A549 (cell line): ENCODE data around the gene LRRC46. TPM values are rescaled to one million over a fixed set of nuclear protein-coding genes. Genes with fewer than 3 reads are reported as not detected.

ENCODE experiments used
- ATAC-seq, 2 experiments: fragments of 200-7000 bp in 1 of 2; fragments of >200 bp in 1 of 2; cut with Nextera tagmentation in 1 of 2; cut with Tn5 transposase in 1 of 2; 3 replicates each; pipeline versions ENCODE4 v1.8.0 to v1.9.1; 2018 to 2020; ENCODE audit warnings: mild to moderate bottlenecking in 1 of 2, moderate library complexity in 1 of 2
- CTCF ChIA-PET: fragments of 300-600 bp; sonication (Branson Sonifier 250); formaldehyde crosslinking; extraction: SDS; loops from one replicate; lab custom pipeline; 2021; ENCODE audit warnings: antibody characterized with exemption, inconsistent platforms; lab: Yijun Ruan, JAX
- POLR2A ChIA-PET: fragments of 350-600 bp; formaldehyde crosslinking; extraction: SDS; loops from one replicate; lab custom pipeline; 2021; ENCODE audit warnings: antibody characterized with exemption, inconsistent platforms; lab: Yijun Ruan, JAX
- DNase-seq, 2 experiments: peaks; one replicate each; pipeline versions ENCODE4 v3.0.0 to v3.0.0-alpha.2; 2011 to 2016; ENCODE audit warnings: low read depth in 1 of 2, low spot score in 1 of 2
- FAIRE-seq: peaks from 2 replicates; lab custom pipeline; 2011; peaks lifted over from hg19 to GRCh38; lab: Jason Lieb, UNC
- H3K27ac ChIP-seq, 2 experiments: fragments of >200 bp; sonication (Bioruptor Twin); formaldehyde crosslinking; 3 replicates each; pipeline ENCODE4 v1.5.1; 2016 to 2017
- H3K4me1 ChIP-seq: fragments of >200 bp; sonication (Bioruptor Twin); formaldehyde crosslinking; 3 replicates; pipeline ENCODE4 v1.6.1; 2016
- H3K4me2 ChIP-seq: fragments of >200 bp; sonication (Bioruptor Twin); formaldehyde crosslinking; 3 replicates; pipeline ENCODE4 v1.6.1; 2016
- H3K4me3 ChIP-seq: fragments of >200 bp; sonication (Bioruptor Twin); formaldehyde crosslinking; 3 replicates; pipeline ENCODE4 v1.5.1; 2016
- H3K9me3 ChIP-seq: fragments of >200 bp; sonication (Bioruptor Twin); formaldehyde crosslinking; 3 replicates; pipeline ENCODE4 v1.6.1; 2016
- CBX2 ChIP-seq: fragments of 200-600 bp; sonication (generic); IDR thresholded peaks from 2 replicates; pipeline ENCODE4 v1.6.1; 2016; ENCODE audit warnings: low read depth, mild to moderate bottlenecking, borderline replicate concordance
- CBX8 ChIP-seq: fragments of 200-600 bp; sonication (generic); IDR thresholded peaks from 2 replicates; pipeline ENCODE4 v1.6.1; 2016
- CEBPB ChIP-seq, 2 experiments: fragments of >200 bp in 1 of 2; sonication (Bioruptor Twin) in 1 of 2; formaldehyde crosslinking in 1 of 2; IDR thresholded peaks; 2 replicates each; pipeline ENCODE4 v1.6.1; 2012 to 2016
- CHD4 ChIP-seq: fragments of 200-600 bp; sonication (generic); IDR thresholded peaks from 2 replicates; pipeline ENCODE4 v1.6.1; 2016; ENCODE audit warnings: antibody characterized with exemption, mild to moderate bottlenecking, borderline replicate concordance
- FOXS1 ChIP-seq: fragments of 250-450 bp; sonication (Bioruptor Pico); IDR thresholded peaks from 2 replicates; pipeline ENCODE4 v1.5.0; 2020; ENCODE audit warnings: mild to moderate bottlenecking, moderate library complexity
- HDAC2 ChIP-seq: fragments of 200-600 bp; sonication (generic); IDR thresholded peaks from 2 replicates; pipeline ENCODE4 v1.6.1; 2016
- HOXB13 ChIP-seq: fragments of 250-450 bp; sonication (Bioruptor Pico); IDR thresholded peaks from 2 replicates; pipeline ENCODE4 v1.5.0; 2020; ENCODE audit warnings: low read depth, mild to moderate bottlenecking, moderate library complexity
- HOXB5 ChIP-seq: fragments of 250-450 bp; sonication (Bioruptor Pico); IDR thresholded peaks from 2 replicates; pipeline ENCODE4 v1.5.0; 2020; ENCODE audit warnings: mild to moderate bottlenecking, moderate library complexity
- JUNB ChIP-seq: fragments of >200 bp; sonication (Bioruptor Twin); formaldehyde crosslinking; IDR thresholded peaks from 2 replicates; pipeline ENCODE4 v1.6.1; 2016
- MAZ ChIP-seq: fragments of 150-350 bp; IDR thresholded peaks from 2 replicates; pipeline ENCODE4 v1.6.1; 2014; ENCODE audit warnings: antibody characterized with exemption, low read depth, low read length, borderline replicate concordance
- MYC ChIP-seq: IDR thresholded peaks from 2 replicates; pipeline ENCODE4 v1.6.1; 2012; ENCODE audit warnings: mild to moderate bottlenecking, inconsistent platforms, low read length, improper control_type of control experiment, borderline replicate concordance
- NPAS2 ChIP-seq: fragments of 250-450 bp; sonication (Bioruptor Pico); IDR thresholded peaks from 2 replicates; pipeline ENCODE4 v1.8.0; 2022; ENCODE audit warnings: mild to moderate bottlenecking, moderate library complexity, borderline replicate concordance
- POLR2A ChIP-seq: IDR thresholded peaks from 2 replicates; pipeline ENCODE4 v1.6.1; 2012; ENCODE audit warnings: mild to moderate bottlenecking, low read length
- RAD21 ChIP-seq, 2 experiments: fragments of >200 bp in 1 of 2; sonication (Bioruptor Twin) in 1 of 2; formaldehyde crosslinking in 1 of 2; IDR thresholded peaks in 1 of 2; conservative IDR thresholded peaks in 1 of 2; 2 replicates in 1 of 2; 3 replicates in 1 of 2; pipeline ENCODE4 v1.6.1; 2012 to 2018; ENCODE audit warnings: inconsistent platforms in 1 of 2
- RARB ChIP-seq: fragments of 250-450 bp; sonication (Bioruptor Pico); IDR thresholded peaks from 2 replicates; pipeline ENCODE4 v1.8.0; 2021; ENCODE audit warnings: mild to moderate bottlenecking, moderate library complexity
- RCOR1 ChIP-seq: fragments of 150-350 bp; IDR thresholded peaks from 2 replicates; pipeline ENCODE4 v1.6.1; 2014; ENCODE audit warnings: antibody characterized with exemption, low read length, low read depth
- SMC3 ChIP-seq: fragments of >200 bp; sonication (Bioruptor Twin); formaldehyde crosslinking; IDR thresholded peaks from 3 replicates; pipeline ENCODE4 v1.6.1; 2018; ENCODE audit warnings: inconsistent platforms
- TP53 ChIP-seq: fragments of 250-450 bp; sonication (Bioruptor Pico); IDR thresholded peaks from 2 replicates; pipeline ENCODE4 v1.5.0; 2021; ENCODE audit warnings: mild to moderate bottlenecking, moderate library complexity
- WGBS: methylation state at CpG from one replicate; pipeline ENCODE4 v1.1.6; 2017; ENCODE audit errors: missing lambda C conversion rate; 5-methylcytosine and 5-hydroxymethylcytosine counted together
- polyA plus RNA-seq, 4 experiments: library from polyadenylated mRNA; depleted of rRNA in 3 of 4; stranded (reverse); fragments of >200 nt; fragmentation: RNase III in 1 of 4; extraction: RNeasy Plus Mini Kit Qiagen cat#74134 plus additional on column Dnase treatment in 1 of 4; gene quantifications; 2 replicates in 3 of 4; 3 replicates in 1 of 4; pipeline ENCODE4 v1.2.3, GENCODE V29; 2011 to 2017
- TF ChIP-seq, protein P1 (sequence below): fragments of >200 bp; sonication (Bioruptor Twin); formaldehyde crosslinking; IDR thresholded peaks from 3 replicates; pipeline ENCODE4 v1.5.1; 2016
- TF ChIP-seq, protein P2 (sequence below): IDR thresholded peaks from 2 replicates; pipeline ENCODE4 v1.6.1; 2012; ENCODE audit warnings: low read depth, borderline replicate concordance
- TF ChIP-seq, protein P3 (sequence below): IDR thresholded peaks from 2 replicates; pipeline ENCODE4 v1.6.1; 2012
- TF ChIP-seq, protein P4 (sequence below): fragments of 150-350 bp; IDR thresholded peaks from 2 replicates; pipeline ENCODE4 v1.6.1; 2014; ENCODE audit warnings: low read depth, mild to moderate bottlenecking, low read length

Gene LRRC46
- polyA plus RNA-seq, 2 of the 4 experiments (the other 2 are of a cell fraction), result 2.7 to 3.0 TPM

DNA sequence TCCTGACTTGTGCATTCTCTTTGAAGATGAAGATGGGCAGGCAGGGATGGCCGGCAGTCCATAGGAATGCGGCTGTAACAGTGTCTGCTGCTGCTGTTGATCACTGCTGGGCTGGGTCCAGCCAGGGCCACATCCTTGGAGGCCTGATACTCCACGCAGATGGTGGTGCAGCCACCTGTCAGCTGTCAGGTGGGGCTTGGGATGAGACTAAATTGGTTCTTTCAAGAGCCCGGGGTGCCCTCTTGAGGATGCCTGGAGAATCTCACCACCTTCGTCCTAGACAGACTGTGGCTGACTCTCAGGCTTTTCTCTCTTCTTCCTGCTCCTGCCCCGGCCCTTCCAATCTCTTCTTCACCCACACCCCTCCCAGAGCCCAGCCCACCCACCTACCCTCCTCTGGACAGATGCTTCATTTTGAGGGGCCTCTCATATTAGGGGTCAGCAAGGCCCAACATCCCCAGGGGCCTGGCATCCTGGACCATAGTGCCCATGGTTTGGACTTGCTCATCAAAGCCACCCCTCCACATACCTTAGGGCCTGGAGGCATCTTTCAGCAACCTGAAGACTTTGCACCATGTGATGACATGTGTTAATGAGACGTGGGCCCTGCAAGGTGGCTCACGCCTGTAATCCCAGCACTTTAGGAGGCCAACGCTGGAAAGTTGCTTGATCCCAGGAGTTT, 29.0 kb upstream of the LRRC46 start:
- ATAC-seq (peak; percentile 91 to 95), FAIRE-seq (no peak), DNase-seq (peak; percentile 77 to 92)
- POLR2A ChIA-PET, result no interaction called here
- Histone ChIP-seq H3K4me2 (no peak overlapping the region), H3K9me3 (no peaks in the 10 kb centered on the region), H3K27ac (no peak overlapping the region), H3K4me3 (no peak overlapping the region), H3K4me1 (no peaks in the 10 kb centered on the region)
- CTCF ChIA-PET, result interaction anchor here (0.7 to 7.3 kb wide), 32 partner anchors 9 to 146 kb away, joined by 3 to 47 read pairs (median 6); partner anchors contain the start of genes SCRN2 and TBX21
- WGBS, result 25% methylated on average over 9 of the region's 9 CpGs
- TF ChIP-seq SMC3 (peak; percentile 55), CEBPB (IDR thresholded peaks at IDR 0.05) (no peak), RAD21 (conservative IDR thresholded peaks at IDR 0.05 in 1 of 2, IDR thresholded peaks at IDR 0.05 in 1 of 2) (peak; percentile 89 to 90), HOXB13 (CRISPR knock-in tag) (no peak)
- TF ChIP-seq, protein P1, sequence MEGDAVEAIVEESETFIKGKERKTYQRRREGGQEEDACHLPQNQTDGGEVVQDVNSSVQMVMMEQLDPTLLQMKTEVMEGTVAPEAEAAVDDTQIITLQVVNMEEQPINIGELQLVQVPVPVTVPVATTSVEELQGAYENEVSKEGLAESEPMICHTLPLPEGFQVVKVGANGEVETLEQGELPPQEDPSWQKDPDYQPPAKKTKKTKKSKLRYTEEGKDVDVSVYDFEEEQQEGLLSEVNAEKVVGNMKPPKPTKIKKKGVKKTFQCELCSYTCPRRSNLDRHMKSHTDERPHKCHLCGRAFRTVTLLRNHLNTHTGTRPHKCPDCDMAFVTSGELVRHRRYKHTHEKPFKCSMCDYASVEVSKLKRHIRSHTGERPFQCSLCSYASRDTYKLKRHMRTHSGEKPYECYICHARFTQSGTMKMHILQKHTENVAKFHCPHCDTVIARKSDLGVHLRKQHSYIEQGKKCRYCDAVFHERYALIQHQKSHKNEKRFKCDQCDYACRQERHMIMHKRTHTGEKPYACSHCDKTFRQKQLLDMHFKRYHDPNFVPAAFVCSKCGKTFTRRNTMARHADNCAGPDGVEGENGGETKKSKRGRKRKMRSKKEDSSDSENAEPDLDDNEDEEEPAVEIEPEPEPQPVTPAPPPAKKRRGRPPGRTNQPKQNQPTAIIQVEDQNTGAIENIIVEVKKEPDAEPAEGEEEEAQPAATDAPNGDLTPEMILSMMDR, result peak; percentile 84

DNA sequence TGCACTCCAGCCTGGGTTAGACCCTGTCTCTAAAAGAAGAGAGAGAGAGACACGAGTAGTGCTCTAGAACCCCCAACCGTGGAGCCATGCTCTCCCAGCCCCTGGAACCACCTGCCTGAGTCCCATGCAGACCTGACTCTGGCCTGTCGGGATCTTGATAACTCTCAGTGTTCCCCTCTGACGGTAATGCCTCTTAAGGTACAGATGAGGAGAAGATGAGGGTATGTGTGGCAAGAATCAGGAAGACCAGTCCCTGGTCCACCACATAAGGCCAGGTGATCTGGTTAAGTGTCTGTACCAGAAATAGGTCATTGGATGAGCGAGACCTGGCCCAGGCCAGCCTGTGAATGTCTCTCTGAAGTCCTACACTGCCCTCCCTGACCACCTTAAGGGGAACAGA, 28.3 kb upstream of the LRRC46 start:
- H3K9me3 ChIP-seq, result no peaks in the 10 kb centered on the region
- no peaks in the 10 kb centered on the region for H3K4me1 ChIP-seq
- H3K27ac ChIP-seq, result no peak overlapping the region
- FAIRE-seq (no peak), DNase-seq (no peak), ATAC-seq (peak in 1 of 2 experiments; percentile 4; a peak in 2 of 6 replicates)
- WGBS, result 34% methylated on average over 5 of the region's 5 CpGs
- POLR2A ChIA-PET, result no interaction called here
- CTCF ChIA-PET, result interaction anchor here (1.5 to 7.3 kb wide), 15 partner anchors 8 to 139 kb away, joined by 4 to 47 read pairs (median 19); partner anchors contain the start of gene TBX21
- TF ChIP-seq CHD4, result no peak
- TF ChIP-seq NPAS2, result no peak
- TF ChIP-seq TP53, result no peak
- no peak for TF ChIP-seq MAZ
- no peak for TF ChIP-seq HDAC2
- no peak for TF ChIP-seq CEBPB (IDR thresholded peaks at IDR 0.05)
- TF ChIP-seq HOXB5 (CRISPR knock-in tag), result no peak
- no peak for TF ChIP-seq RARB
- TF ChIP-seq CBX2, result no peak
- TF ChIP-seq POLR2A, result no peak
- TF ChIP-seq, protein P2, sequence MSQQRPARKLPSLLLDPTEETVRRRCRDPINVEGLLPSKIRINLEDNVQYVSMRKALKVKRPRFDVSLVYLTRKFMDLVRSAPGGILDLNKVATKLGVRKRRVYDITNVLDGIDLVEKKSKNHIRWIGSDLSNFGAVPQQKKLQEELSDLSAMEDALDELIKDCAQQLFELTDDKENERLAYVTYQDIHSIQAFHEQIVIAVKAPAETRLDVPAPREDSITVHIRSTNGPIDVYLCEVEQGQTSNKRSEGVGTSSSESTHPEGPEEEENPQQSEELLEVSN, result no peak
- no peak for TF ChIP-seq SMC3
- no peak overlapping the region for H3K4me3 ChIP-seq
- no peak overlapping the region for H3K4me2 ChIP-seq

DNA sequence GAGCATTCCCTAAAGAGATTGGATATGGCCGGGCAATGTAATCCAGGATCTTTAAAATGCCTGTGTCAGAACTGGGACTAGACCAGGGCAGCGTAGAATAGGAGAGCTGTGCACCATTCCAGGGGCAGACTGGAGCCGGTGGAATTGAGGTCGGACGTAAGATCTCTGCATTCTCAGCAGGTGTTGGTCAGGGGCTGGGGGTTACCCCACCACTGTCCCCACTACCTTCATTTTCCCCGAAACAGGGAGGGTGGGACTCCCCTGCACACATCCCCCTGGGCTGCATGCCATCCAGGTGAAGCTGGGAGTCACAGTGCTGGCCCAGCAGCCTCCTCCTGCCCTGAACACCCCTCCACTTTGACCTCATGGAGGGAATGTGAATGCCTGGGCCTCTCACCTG, 27.7 kb upstream of the LRRC46 start:
- POLR2A ChIA-PET, result no interaction called here
- TF ChIP-seq HOXB13 (CRISPR knock-in tag) (no peak), JUNB (no peak)
- TF ChIP-seq, all 56 proteins: peak for 0
- no peak overlapping the region for H3K4me2 ChIP-seq
- CTCF ChIA-PET, result interaction anchor here (1.2 to 7.3 kb wide), 9 partner anchors 8 to 139 kb away, joined by 4 to 47 read pairs (median 11); no protein-coding TSS in a partner anchor
- peak in 1 of 2 experiments; percentile 8; a peak in 2 of 6 replicates for ATAC-seq
- H3K4me3 ChIP-seq, result no peak overlapping the region
- no peaks in the 10 kb centered on the region for H3K4me1 ChIP-seq
- no peak for FAIRE-seq
- no peak for DNase-seq
- no peaks in the 10 kb centered on the region for H3K9me3 ChIP-seq
- WGBS, result 42% methylated on average over 6 of the region's 6 CpGs
- H3K27ac ChIP-seq, result no peak overlapping the region

DNA sequence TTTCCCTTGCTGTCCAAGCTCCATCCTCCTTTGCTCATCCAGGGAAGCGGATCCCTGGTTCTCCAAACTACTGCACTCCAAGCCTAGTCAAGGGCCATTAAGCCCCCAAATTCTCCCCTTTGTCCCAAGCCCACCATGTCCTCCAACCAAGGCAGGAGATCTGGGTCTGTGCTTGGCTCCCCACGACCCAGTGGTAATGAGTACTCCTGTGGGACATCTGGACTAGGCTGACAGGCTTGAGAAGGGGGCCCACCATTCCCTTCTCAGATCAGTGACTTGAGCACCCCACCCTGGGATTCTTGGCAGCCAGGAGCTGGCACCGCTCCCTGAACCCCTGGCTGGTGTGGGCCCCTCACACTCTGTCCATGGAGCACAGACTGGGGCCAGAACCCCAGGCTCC, 27.0 kb upstream of the LRRC46 start:
- no peak for ATAC-seq
- H3K9me3 ChIP-seq, result no peaks in the 10 kb centered on the region
- no peak for FAIRE-seq
- no peak overlapping the region for H3K27ac ChIP-seq
- no peak for DNase-seq
- no peak overlapping the region for H3K4me3 ChIP-seq
- POLR2A ChIA-PET, result interaction anchor here (1.0 kb wide), 1 partner anchor 27 kb away, joined by 3 read pairs; the partner anchor contains the start of genes LRRC46 and MRPL10
- TF ChIP-seq CEBPB (IDR thresholded peaks at IDR 0.05) (no peak), HOXB5 (CRISPR knock-in tag) (no peak), RARB (no peak), HDAC2 (no peak), JUNB (no peak), CBX8 (no peak), RCOR1 (no peak), FOXS1 (CRISPR knock-in tag) (no peak), MYC (no peak)
- TF ChIP-seq, protein P3, sequence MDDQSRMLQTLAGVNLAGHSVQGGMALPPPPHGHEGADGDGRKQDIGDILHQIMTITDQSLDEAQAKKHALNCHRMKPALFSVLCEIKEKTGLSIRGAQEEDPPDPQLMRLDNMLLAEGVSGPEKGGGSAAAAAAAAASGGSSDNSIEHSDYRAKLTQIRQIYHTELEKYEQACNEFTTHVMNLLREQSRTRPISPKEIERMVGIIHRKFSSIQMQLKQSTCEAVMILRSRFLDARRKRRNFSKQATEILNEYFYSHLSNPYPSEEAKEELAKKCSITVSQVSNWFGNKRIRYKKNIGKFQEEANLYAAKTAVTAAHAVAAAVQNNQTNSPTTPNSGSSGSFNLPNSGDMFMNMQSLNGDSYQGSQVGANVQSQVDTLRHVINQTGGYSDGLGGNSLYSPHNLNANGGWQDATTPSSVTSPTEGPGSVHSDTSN, result no peak
- TF ChIP-seq, protein P4, sequence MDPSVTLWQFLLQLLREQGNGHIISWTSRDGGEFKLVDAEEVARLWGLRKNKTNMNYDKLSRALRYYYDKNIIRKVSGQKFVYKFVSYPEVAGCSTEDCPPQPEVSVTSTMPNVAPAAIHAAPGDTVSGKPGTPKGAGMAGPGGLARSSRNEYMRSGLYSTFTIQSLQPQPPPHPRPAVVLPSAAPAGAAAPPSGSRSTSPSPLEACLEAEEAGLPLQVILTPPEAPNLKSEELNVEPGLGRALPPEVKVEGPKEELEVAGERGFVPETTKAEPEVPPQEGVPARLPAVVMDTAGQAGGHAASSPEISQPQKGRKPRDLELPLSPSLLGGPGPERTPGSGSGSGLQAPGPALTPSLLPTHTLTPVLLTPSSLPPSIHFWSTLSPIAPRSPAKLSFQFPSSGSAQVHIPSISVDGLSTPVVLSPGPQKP, result no peak
- H3K4me1 ChIP-seq, result peaks cover 3% of the 10 kb centered on the region
- CTCF ChIA-PET, result interaction anchor here (1.2 to 7.3 kb wide), 8 partner anchors 12 to 140 kb away, joined by 4 to 47 read pairs (median 6); partner anchors contain the start of gene TBX21
- WGBS, result 34% methylated on average over 3 of the region's 3 CpGs
- no peak overlapping the region for H3K4me2 ChIP-seq
